Memory B cell (primary cell): ENCODE measurements around the gene OR2D3.
"Not testable (repeated sequence)": the region's sequence is repeated elsewhere in the genome, so short reads cannot be mapped to it uniquely, and the experiment has no call there.

Experiments
- ATAC-seq: fragments of 150-1000 bp; cut with Tn5 transposase; 2 replicates; pipeline ENCODE4 v1.10.0; 2021; ENCODE audit warnings: low read depth, mild to moderate bottlenecking, moderate library complexity
- DNase-seq, 2 donors: peaks; one replicate each; pipeline ENCODE4 v3.0.0; 2022; ENCODE audit warnings: low spot score in 2 of 2
- H3K27ac Mint-ChIP-seq: one replicate; pipeline ENCODE4 v1.8.0; 2022; ENCODE audit warnings: mild to moderate bottlenecking, moderate library complexity, mixed read lengths
- H3K27me3 Mint-ChIP-seq: one replicate; pipeline ENCODE4 v1.8.0; 2022; ENCODE audit warnings: mixed read lengths
- H3K36me3 Mint-ChIP-seq: one replicate; pipeline ENCODE4 v1.8.0; 2022; ENCODE audit warnings: mild to moderate bottlenecking, mixed read lengths
- H3K4me1 Mint-ChIP-seq: one replicate; pipeline ENCODE4 v1.8.0; 2022; ENCODE audit warnings: mixed read lengths
- H3K4me3 Mint-ChIP-seq: one replicate; pipeline ENCODE4 v1.8.0; 2022; ENCODE audit warnings: mild to moderate bottlenecking, moderate library complexity, mixed read lengths
- H3K9me3 Mint-ChIP-seq: one replicate; pipeline ENCODE4 v1.8.0; 2022; ENCODE audit warnings: mixed read lengths

Gene OR2D3

GRCh38 chr11:6962141-6962540, 41.3 kb downstream of the OR2D3 start:
- no peaks in the 10 kb centered on the region for H3K9me3 Mint-ChIP-seq
- ATAC-seq, result no peak

GRCh38 chr11:6962673-6963072, 41.9 kb downstream of the OR2D3 start:
- H3K9me3 Mint-ChIP-seq, result peaks cover 1% of the 10 kb centered on the region
- no peaks in the 10 kb centered on the region for H3K27me3 Mint-ChIP-seq
- H3K4me1 Mint-ChIP-seq, result no peaks in the 10 kb centered on the region
- DNase-seq (no peak), ATAC-seq (no peak)
- no peak overlapping the region for H3K27ac Mint-ChIP-seq
- no peak overlapping the region for H3K4me3 Mint-ChIP-seq
- H3K36me3 Mint-ChIP-seq, result peaks cover 4% of the 10 kb centered on the region

More at GRCh38 chr11:6962141-6962540, 41.3 kb downstream of the OR2D3 start:
- H3K4me3 Mint-ChIP-seq, result no peak overlapping the region
- H3K27me3 Mint-ChIP-seq, result no peaks in the 10 kb centered on the region
- H3K36me3 Mint-ChIP-seq, result peaks cover 6% of the 10 kb centered on the region
- no peak for DNase-seq
- H3K27ac Mint-ChIP-seq, result no peak overlapping the region
- H3K4me1 Mint-ChIP-seq, result no peaks in the 10 kb centered on the region

DNA sequence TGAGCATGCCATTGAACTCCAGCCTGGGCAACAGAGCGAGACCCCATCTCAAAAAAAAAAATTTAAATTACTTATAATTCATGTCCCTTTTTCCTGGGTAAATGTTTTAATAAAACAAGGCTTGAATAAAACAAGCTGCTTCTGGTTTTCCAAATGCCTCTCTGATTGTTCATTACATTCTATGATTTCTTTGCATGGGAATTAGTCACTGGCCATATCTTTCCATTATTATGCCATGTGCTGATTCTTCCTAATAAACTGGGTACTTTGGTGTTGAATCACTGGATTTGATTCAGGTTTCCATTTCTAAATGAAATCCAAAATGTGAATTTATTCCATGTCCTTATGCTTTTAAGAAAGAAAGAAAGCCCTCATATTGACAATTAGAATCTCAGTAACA, 48.0 kb downstream of the OR2D3 start:
- no peak for ATAC-seq

DNA sequence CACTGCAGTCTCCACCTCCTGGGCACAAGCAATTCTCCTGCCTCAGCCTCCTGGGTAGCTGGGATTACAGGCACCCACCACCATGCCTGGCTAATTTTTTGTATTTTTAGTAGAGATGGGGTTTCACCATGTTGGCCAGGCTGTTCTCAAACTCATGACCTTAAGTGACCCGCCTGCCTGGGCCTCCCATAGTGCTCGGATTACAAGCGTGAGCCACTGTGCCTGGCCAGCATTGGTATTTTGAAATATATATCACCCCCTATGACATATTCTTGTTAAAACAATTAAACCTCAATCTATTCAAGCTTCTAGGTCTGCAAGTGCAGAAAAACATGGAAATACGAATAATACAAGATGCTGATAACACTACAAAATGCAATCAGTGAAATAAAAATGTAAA, 49.1 kb downstream of the OR2D3 start:
- not testable (repeated sequence) for H3K4me3 Mint-ChIP-seq, H3K4me1 Mint-ChIP-seq, H3K27ac Mint-ChIP-seq, H3K27me3 Mint-ChIP-seq, H3K9me3 Mint-ChIP-seq, DNase-seq, ATAC-seq, H3K36me3 Mint-ChIP-seq

More for the DNA sequence above, 48.0 kb downstream of the OR2D3 start:
- no peak for DNase-seq
- no peak overlapping the region for H3K27ac Mint-ChIP-seq
- no peak overlapping the region for H3K4me3 Mint-ChIP-seq
- peaks cover 2% of the 10 kb centered on the region for H3K9me3 Mint-ChIP-seq
- H3K36me3 Mint-ChIP-seq, result peaks cover 2% of the 10 kb centered on the region
- no peaks in the 10 kb centered on the region for H3K27me3 Mint-ChIP-seq
- no peaks in the 10 kb centered on the region for H3K4me1 Mint-ChIP-seq
